ENCODE results near the gene MEIS1.

MEIS1 gene

DNA sequence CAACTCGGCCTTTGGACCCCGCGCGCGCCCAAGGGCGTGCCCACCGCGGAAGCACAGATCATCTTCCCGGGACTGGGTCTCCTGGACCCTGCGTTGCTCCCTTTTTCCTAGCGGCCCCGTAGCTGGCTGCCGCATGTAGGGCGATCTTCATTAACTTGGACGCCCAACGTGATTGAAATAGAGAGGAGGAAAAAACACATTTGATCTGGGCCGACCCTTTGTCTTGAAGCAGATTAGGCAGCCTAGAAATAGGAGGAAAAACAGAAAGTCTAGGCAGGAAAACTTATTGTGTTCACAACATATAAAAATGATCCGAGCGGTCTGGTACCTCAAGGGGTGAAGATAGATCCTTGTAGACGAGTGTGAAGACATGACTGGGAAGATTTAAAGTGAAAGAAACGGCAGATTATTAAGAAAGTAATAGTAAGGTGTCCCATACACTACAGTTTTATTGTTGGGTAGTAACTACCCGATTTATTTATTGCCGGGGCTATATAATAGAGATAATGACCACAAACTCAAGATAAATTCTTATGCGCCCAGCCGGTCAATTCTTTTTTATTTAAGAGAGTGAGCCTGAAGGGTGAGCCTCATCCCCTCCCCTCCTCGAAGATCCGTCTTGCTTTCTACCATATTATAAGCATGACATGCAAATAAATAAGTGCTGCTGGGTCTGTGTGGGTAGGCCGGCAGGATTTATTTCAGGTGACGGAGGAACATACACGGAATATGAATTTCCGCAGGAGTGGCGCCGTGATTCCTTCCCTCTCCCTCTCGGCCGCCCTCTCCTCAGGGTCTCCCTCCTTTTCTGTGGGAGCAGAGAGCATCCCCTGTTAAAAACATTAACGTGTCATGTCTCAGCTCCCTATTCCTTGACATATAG, 147.4 kb downstream of the MEIS1 start:
- DNase-seq (ENCODE audit: low spot score), result no peak

DNA sequence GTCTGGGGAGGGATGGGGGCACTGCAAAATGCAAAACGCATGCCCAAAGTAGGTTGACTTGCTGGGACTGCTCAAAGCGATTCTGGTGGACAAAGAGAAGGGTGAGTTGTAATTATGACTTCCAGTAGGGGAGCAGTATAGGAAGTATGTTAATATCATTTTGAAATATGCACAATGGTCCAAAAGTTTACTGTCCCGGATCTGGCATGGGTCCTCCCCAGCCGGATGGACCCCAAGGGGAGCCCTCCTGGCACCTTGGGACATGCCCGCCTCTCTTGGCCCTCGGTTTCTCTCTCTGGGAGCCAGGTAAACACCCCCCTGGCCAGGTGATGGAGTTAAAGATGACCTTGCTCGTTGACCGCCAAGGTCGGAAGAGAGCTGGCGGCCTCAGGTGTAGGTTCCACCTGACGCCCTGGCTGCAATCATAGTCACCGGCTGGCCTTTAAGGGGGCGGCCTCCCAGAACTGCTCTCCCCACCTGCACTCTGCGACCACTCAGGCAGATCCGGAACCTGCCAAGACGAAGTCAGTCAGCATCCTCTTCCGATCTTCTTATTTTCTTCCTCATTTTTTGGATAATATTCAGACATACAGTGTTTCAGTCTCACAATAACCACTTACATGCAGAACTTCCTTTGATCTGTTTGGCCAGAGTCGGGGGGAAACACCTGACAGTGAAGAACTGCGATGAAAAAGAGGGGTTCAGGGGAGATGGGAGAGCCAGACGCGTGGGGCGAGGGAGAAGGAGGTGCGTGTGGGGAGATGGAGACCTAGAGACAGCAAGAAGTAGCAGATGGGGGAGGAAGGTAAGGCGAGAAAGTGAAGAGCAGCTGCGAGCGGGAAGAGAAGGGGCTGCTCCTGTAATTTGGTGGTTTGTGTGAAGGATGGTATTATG, 148.3 kb downstream of the MEIS1 start:
- DNase-seq (ENCODE audit: low spot score), result no peak

DNA sequence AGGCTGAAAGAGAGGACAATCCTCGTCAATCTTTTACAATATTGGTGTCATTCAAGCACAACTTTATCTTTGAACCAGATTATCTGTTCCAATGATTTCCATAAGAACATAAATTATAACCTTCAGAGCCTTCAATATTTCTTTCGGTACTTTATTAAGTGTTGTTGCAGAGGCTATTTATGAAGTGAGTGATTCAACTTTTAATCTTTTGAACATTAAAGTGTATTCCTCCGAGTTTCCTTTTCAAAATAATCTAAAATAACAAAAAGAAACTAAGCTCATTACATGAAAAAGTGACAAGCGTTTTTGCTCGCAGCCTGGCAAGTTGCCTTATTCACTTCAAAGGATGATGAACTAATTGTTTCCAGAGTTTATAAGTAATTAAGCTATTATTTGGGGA, 149.0 kb downstream of the MEIS1 start:
- DNase-seq (ENCODE audit: low spot score), result no peak

DNA sequence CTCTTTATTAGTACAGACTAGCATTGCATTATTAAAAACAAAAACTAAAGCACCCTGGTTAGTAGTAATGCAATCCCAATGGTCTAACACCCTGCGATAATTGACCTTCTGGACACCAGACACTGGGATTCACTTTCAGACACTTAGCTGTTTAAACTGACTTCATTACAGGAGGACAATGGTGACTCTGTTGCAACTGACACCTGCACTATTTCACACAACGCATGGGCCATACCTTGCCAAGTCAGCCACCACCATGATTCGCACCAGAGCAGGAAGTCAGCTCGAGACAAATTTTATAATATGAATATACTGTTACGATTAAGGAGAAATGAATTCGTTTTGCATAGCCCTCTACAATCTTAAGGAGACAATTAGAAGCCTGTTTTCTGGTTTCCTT, 150.7 kb downstream of the MEIS1 start:
- no peak for DNase-seq (ENCODE audit: low spot score)

DNA sequence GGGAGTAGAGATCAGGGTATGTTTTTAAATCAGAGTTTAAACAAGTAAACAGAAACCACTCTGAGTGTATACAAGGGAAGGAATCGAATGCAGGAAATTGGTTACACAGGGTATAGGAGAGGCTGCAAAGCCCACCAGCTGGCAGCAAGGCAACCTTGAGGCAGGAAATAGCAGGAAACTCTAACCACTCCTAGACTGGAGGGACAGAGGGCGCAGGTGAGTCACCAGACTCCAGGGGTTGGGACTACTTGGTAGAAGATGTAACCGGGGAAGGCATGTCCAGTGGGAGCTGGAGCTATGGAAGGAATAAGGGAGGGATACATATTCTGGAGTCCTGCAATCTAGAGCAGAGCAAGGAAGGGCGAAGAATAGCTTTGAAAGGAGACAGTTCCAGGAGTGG, 152.3 kb downstream of the MEIS1 start:
- peak; percentile 52 for DNase-seq (ENCODE audit: low spot score)

DNA sequence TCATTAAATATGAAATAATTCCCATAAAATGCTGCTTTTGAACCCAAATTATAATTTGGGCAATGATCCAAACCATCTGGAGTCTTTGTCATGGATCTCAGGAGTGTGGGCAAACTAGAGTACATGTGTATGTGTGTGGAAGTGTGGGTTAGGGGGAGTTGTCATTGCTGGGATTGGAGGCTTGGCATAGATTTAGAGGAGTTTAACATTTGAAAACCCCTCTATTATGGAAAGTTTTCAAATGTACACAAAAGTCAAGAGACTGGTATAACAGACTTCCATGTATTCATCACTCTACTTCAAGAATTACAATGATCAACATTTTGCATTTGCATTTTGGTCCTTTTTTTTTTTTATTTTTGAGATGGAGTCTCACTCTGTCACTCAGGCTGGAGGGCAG, 159.1 kb downstream of the MEIS1 start:
- DNase-seq (ENCODE audit: low spot score), result no peak

DNA sequence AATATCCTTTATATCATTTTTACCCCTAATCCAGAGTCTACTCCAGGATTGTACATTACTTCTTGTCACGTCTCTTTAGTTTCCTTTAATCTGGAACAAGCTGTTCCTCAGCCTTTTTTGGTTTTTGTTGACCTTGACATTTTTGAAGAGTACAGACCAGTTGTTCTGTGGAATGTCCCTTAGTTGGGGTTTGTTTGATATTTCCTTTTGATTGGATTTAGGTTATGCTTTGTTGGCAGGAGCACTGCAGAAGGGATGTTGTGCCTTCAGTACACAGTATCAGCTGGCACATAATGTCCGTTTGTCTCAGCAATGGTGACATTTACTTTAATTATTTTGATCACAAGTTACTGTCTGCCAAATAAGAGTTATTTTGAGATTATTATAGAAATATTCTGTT, 160.6 kb downstream of the MEIS1 start:
- no peak for DNase-seq (ENCODE audit: low spot score)

DNA sequence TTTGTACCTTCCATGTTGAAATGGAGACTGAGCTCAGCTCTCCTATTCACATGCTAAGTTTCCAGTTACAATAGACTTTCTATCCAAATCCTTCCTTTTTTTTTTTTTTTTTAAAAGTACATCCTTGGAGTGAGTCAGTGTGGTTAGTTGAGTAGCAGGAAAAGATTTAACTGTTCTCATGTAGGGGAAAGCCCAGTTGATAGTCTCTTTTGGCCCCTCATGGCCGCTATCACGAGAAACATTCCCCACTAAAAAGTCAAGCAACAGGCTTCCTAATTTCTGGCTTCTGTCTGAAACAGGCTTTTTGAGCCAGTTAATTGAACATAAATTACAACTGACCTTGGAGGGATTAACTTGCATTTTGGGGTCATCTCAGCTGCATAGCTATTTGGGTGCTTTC, 161.3 kb downstream of the MEIS1 start:
- no peak for DNase-seq (ENCODE audit: low spot score)

DNA sequence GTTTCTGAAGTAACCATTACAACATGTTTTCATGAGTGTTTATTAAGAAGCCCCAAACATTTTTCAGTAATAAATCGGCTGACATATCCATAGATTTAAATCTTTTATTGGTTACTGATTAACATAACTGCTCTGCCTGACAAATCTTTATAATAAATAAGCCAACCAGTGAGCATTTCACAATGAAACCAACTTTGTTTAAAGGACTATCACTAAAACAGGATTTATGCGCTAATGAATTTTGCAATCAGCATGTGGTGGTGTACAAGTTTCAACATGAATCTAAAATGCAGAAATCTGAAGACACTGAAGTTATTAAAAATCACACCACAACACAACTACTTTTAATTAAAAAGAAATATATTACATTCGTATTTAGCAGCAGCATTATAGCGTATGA, 166.7 kb downstream of the MEIS1 start:
- no peak for DNase-seq (ENCODE audit: low spot score)

DNA sequence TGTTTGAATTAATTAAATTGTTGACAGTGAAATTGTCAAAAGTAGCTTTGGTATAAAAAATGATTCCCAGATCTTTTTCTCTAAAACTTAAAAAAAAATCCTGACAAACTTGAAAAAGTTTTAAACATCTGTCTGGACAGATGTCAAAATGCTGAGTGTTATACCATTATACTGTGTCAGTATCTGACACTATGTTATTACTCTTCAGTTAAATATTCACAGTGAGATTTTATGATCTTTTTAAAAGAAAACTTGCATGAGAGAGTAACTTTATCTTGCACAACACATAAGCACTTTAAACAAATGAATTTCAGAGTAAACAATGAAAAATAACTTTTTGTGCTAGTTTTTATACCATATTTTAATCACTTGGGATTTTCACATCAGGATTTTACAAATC, 167.4 kb downstream of the MEIS1 start:
- DNase-seq (ENCODE audit: low spot score), result no peak

DNA sequence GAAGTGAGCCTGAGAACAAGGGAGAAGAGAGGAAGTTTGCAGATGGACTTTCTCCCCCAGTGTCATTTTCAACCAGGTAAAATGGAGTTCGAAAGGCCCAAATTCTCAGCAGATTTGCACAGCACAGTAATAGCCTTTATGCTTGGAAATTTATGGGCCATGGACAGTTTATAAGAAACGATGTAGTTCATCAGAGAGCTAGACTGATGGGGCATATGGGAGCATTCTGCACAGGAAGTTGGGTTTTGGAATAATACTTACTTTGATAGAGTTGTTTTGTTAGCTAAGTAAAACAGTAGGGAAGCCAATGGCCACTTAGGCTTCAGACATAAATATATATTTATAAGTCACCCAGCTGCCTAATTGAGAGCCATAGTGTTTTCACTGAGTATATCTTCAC, 169.4 kb downstream of the MEIS1 start:
- DNase-seq (ENCODE audit: low spot score), result no peak

DNA sequence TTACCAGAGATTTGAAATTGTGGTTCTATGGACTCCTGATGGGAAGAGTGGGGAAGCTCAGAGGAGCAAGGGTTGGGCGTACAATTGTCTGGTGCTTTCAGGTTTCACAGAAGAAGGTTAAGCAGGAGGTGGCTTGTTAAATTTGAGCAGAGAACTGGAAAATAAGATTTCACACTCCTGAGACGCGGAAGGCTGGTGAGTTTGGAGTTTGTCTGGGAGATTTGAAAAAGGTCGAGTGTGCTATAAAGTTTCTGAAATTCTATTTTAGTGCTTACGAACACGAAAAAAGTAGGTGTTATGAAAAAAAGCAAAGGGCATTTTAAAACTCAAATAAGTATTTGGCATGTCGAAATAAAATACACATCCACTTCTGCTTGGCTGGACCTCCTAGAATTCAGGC, 170.1 kb downstream of the MEIS1 start:
- DNase-seq (ENCODE audit: low spot score), result no peak

DNA sequence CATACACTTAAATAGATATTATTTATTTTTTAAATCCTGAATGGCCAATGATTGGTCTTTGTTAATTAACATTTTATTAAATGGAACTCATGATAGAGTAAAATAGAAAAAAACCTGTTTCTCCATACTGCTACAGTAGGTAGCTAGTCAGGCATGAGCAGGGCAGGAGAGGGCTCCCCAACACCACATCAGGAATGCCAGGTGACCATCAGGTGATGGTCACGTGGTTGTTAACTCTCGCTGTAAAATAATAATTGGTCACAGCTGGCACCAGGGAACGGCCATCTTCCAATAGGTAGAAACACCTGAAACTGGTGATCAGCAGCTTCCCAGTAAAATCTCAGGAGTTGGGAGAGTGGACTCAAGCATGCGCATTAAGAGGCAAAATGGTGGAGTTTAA, 172.2 kb downstream of the MEIS1 start:
- DNase-seq (ENCODE audit: low spot score), result no peak
